WTC11 (cell line): Measurements from ENCODE around the gene DOK4. TPM values are rescaled to one million over a fixed set of nuclear protein-coding genes. Genes with fewer than 3 reads are reported as not detected.

Experiments used
- ATAC-seq: fragments of 200-7000 bp; cut with Tn5 transposase; 2 replicates; pipeline ENCODE4 v1.10.0; 2021; ENCODE audit warnings: mild to moderate bottlenecking, moderate library complexity
- CTCF ChIA-PET: fragments of 300-600 bp; sonication (Branson Sonifier 250); formaldehyde crosslinking; loops from one replicate; lab custom pipeline; 2021; ENCODE audit warnings: antibody characterized with exemption; lab: Charles Lee
- POLR2A ChIA-PET: fragments of 350-600 bp; sonication (Branson Sonifier 250); formaldehyde crosslinking; loops from one replicate; lab custom pipeline; 2021; ENCODE audit warnings: antibody characterized with exemption; lab: Charles Lee
- DNase-seq: peaks from one replicate; pipeline ENCODE4 v3.0.0; 2021; ENCODE audit warnings: low spot score
- H3K27ac Mint-ChIP-seq: 2 replicates; pipeline ENCODE4 v1.8.0; 2021; ENCODE audit warnings: mixed read lengths
- H3K27me3 Mint-ChIP-seq: 2 replicates; pipeline ENCODE4 v1.8.0; 2021; ENCODE audit warnings: low read depth, mild to moderate bottlenecking, moderate library complexity, mixed read lengths
- H3K36me3 Mint-ChIP-seq: 2 replicates; pipeline ENCODE4 v1.8.0; 2021; ENCODE audit warnings: mixed read lengths
- H3K4me1 Mint-ChIP-seq: 2 replicates; pipeline ENCODE4 v1.8.0; 2022; ENCODE audit warnings: mixed read lengths
- H3K4me3 Mint-ChIP-seq: 2 replicates; pipeline ENCODE4 v1.8.0; 2021; ENCODE audit warnings: mild to moderate bottlenecking, moderate library complexity, mixed read lengths
- H3K9me3 Mint-ChIP-seq: 2 replicates; pipeline ENCODE4 v1.8.0; 2021; ENCODE audit warnings: mixed read lengths
- ATF1 ChIP-seq: sonication (generic); formaldehyde crosslinking; IDR thresholded peaks from 2 replicates; pipeline ENCODE4 v1.8.1; 2023; ENCODE audit warnings: mild to moderate bottlenecking, moderate library complexity, missing genetic modification reagents
- CBFB ChIP-seq: sonication (generic); formaldehyde crosslinking; IDR thresholded peaks from 2 replicates; pipeline ENCODE4 v1.8.1; 2022; ENCODE audit warnings: mild to moderate bottlenecking, low read depth, missing genetic modification reagents
- CTCF ChIP-seq: fragments of 200-600 bp; IDR thresholded peaks from 2 replicates; pipeline ENCODE4 v1.8.0; 2022; ENCODE audit warnings: antibody characterized with exemption
- E2F1 ChIP-seq: sonication (generic); formaldehyde crosslinking; IDR thresholded peaks from 2 replicates; pipeline ENCODE4 v1.8.0; 2022; ENCODE audit warnings: mild to moderate bottlenecking, missing genetic modification reagents
- EMX1 ChIP-seq: fragments of 250-450 bp; sonication (Bioruptor Pico); IDR thresholded peaks from 2 replicates; pipeline ENCODE4 v1.8.0; 2021; ENCODE audit warnings: mild to moderate bottlenecking
- FOXP1 ChIP-seq: sonication (generic); formaldehyde crosslinking; IDR thresholded peaks from 2 replicates; pipeline ENCODE4 v1.8.0; 2022; ENCODE audit warnings: missing genetic modification reagents, mild to moderate bottlenecking, moderate library complexity, borderline replicate concordance
- GABPB1 ChIP-seq: sonication (generic); formaldehyde crosslinking; IDR thresholded peaks from 2 replicates; pipeline ENCODE4 v1.8.1; 2023; ENCODE audit warnings: mild to moderate bottlenecking, missing genetic modification reagents
- HMGA2 ChIP-seq: fragments of 250-450 bp; sonication (Bioruptor Pico); IDR thresholded peaks from 2 replicates; pipeline ENCODE4 v1.4.0; 2021; ENCODE audit warnings: mild to moderate bottlenecking, moderate library complexity
- JUN ChIP-seq: sonication (generic); formaldehyde crosslinking; IDR thresholded peaks from 2 replicates; pipeline ENCODE4 v1.8.0; 2023; ENCODE audit warnings: mild to moderate bottlenecking, missing genetic modification reagents
- NFYB ChIP-seq: sonication (generic); formaldehyde crosslinking; conservative IDR thresholded peaks from 2 replicates; pipeline ENCODE4 v1.8.0; 2022; ENCODE audit warnings: low read depth, missing genetic modification reagents
- NR2C2 ChIP-seq: sonication (generic); formaldehyde crosslinking; IDR thresholded peaks from 2 replicates; pipeline ENCODE4 v1.8.0; 2022; ENCODE audit warnings: mild to moderate bottlenecking, missing genetic modification reagents
- NR3C1 ChIP-seq: sonication (generic); formaldehyde crosslinking; conservative IDR thresholded peaks from 2 replicates; pipeline ENCODE4 v1.8.1; 2023; ENCODE audit warnings: low read depth, mild to moderate bottlenecking, missing genetic modification reagents
- SMAD3 ChIP-seq: sonication (generic); formaldehyde crosslinking; IDR thresholded peaks from 2 replicates; pipeline ENCODE4 v1.8.0; 2022; ENCODE audit warnings: missing genetic modification reagents, mild to moderate bottlenecking, borderline replicate concordance
- SMAD4 ChIP-seq: sonication (generic); formaldehyde crosslinking; IDR thresholded peaks from 2 replicates; pipeline ENCODE4 v1.8.0; 2022; ENCODE audit warnings: mild to moderate bottlenecking, missing genetic modification reagents
- TEAD1 ChIP-seq: sonication (generic); formaldehyde crosslinking; IDR thresholded peaks from 2 replicates; pipeline ENCODE4 v1.8.0; 2022; ENCODE audit warnings: mild to moderate bottlenecking, missing genetic modification reagents
- ZNF121 ChIP-seq: sonication (generic); formaldehyde crosslinking; IDR thresholded peaks from 2 replicates; pipeline ENCODE4 v1.8.0; 2023; ENCODE audit warnings: missing genetic modification reagents
- ZNF138 ChIP-seq: sonication (generic); formaldehyde crosslinking; conservative IDR thresholded peaks from 2 replicates; pipeline ENCODE4 v1.8.1; 2022; ENCODE audit warnings: mild to moderate bottlenecking, moderate library complexity, missing genetic modification reagents
- ZNF263 ChIP-seq: sonication (generic); formaldehyde crosslinking; IDR thresholded peaks from 2 replicates; pipeline ENCODE4 v1.8.1; 2022; ENCODE audit warnings: low read depth, mild to moderate bottlenecking, moderate library complexity, missing genetic modification reagents
- ZNF396 ChIP-seq: fragments of 250-450 bp; sonication (Bioruptor Pico); IDR thresholded peaks from 2 replicates; pipeline ENCODE4 v1.8.0; 2021; ENCODE audit warnings: mild to moderate bottlenecking, moderate library complexity, borderline replicate concordance
- ZNF532 ChIP-seq: fragments of 250-450 bp; sonication (Bioruptor Pico); IDR thresholded peaks from 2 replicates; pipeline ENCODE4 v1.9.0; 2021; ENCODE audit warnings: mild to moderate bottlenecking, borderline replicate concordance
- total RNA-seq: library from RNA; stranded (reverse); gene quantifications from 3 replicates; pipeline ENCODE4 v1.2.3, GENCODE V29; 2021

Gene DOK4
- total RNA-seq, 1 experiment from 2014 or later, result 25.0 TPM

GRCh38 chr16:57474671-57475661 lies 11.3 kb downstream of the DOK4 start (continued):
- TF ChIP-seq FOXP1 (CRISPR knock-in tag), result peak; percentile 18; the same call in 1 of the 2 replicates
- no peak for TF ChIP-seq ZNF532 (CRISPR knock-in tag)

GRCh38 chr16:57473906-57474305 lies 12.4 kb downstream of the DOK4 start:
- ATAC-seq (no peak), DNase-seq (no peak)
- Mint-ChIP-seq H3K4me1 (peaks cover 68% of the 10 kb centered on the region), H3K36me3 (peaks cover 30% of the 10 kb centered on the region), H3K4me3 (no peak overlapping the region), H3K9me3 (no peaks in the 10 kb centered on the region), H3K27me3 (peaks cover 3% of the 10 kb centered on the region; the same call in 1 of the 2 replicates), H3K27ac (no peak overlapping the region)
- TF ChIP-seq SMAD3 (CRISPR knock-in tag) (no peak), CBFB (CRISPR knock-in tag) (no peak), ZNF138 (CRISPR knock-in tag) (no peak), ZNF121 (CRISPR knock-in tag) (no peak), CTCF (no peak), NFYB (CRISPR knock-in tag) (no peak), NR2C2 (no peak), ATF1 (CRISPR knock-in tag) (no peak), ZNF396 (CRISPR knock-in tag) (no peak), E2F1 (CRISPR knock-in tag) (no peak), NR3C1 (CRISPR knock-in tag) (no peak), ZNF263 (CRISPR knock-in tag) (no peak), GABPB1 (CRISPR knock-in tag) (no peak), TEAD1 (CRISPR knock-in tag) (no peak), EMX1 (CRISPR knock-in tag) (no peak), JUN (CRISPR knock-in tag) (no peak), HMGA2 (CRISPR knock-in tag) (no peak), SMAD4 (CRISPR knock-in tag) (no peak)
- POLR2A ChIA-PET, result no interaction called here
- CTCF ChIA-PET, result interaction anchor here (6.3 to 8.2 kb wide), 2 partner anchors 12 to 44 kb away, joined by 63 to 80 read pairs; partner anchors contain the start of gene POLR2C
